B cell (primary cell): ENCODE measurements around the gene GPR156. TPM values are rescaled to one million over a fixed set of nuclear protein-coding genes. Genes with fewer than 3 reads are reported as not detected.

ENCODE experiments used
- ATAC-seq: fragments of 200-7000 bp; cut with Tn5 transposase; one replicate; pipeline ENCODE4 v1.10.0; 2021; ENCODE audit warnings: low read depth, mild to moderate bottlenecking, moderate number of reproducible peaks, moderate library complexity
- CTCF ChIA-PET: fragments of 350-600 bp; sonication (Branson Sonifier 250); formaldehyde crosslinking; loops from one replicate; lab custom pipeline; 2021; ENCODE audit warnings: antibody characterized with exemption, inconsistent platforms; lab: Charles Lee
- POLR2A ChIA-PET: fragments of 350-600 bp; sonication (Branson Sonifier 250); formaldehyde crosslinking; loops from one replicate; lab custom pipeline; 2021; ENCODE audit warnings: antibody characterized with exemption; lab: Charles Lee
- DNase-seq: peaks from one replicate; pipeline ENCODE4 v3.0.0; 2013
- H2AFZ ChIP-seq: 2 replicates; pipeline ENCODE4 v1.6.1; 2012; ENCODE audit warnings: mild to moderate bottlenecking, low read depth, low read length; ENCODE audit not compliant: insufficient read depth, poor library complexity, severe bottlenecking
- H3K27ac ChIP-seq, 2 donors: 1 replicate in 1 of 2; 2 replicates in 1 of 2; pipeline ENCODE4 v1.5.1; 2012 to 2013; ENCODE audit warnings: low read length in 2 of 2, mild to moderate bottlenecking in 2 of 2, moderate library complexity in 1 of 2
- H3K27me3 ChIP-seq, 4 experiments: fragments of 200-600 bp in 1 of 4; sonication (generic) in 1 of 4; replicated peaks in 1 of 4; 1 replicate in 2 of 4; 2 replicates in 2 of 4; pipeline versions ENCODE4 v1.6.1 to v1.7.0; 2013 to 2016; ENCODE audit warnings: low read length in 3 of 4, mild to moderate bottlenecking in 2 of 4, mixed read lengths in 1 of 4, moderate library complexity in 1 of 4; ENCODE audit not compliant: insufficient read depth in 4 of 4, control insufficient read depth in 3 of 4; ENCODE audit errors: control extremely low read depth in 1 of 4
- H3K36me3 ChIP-seq, 2 experiments: replicated peaks in 1 of 2; 1 replicate in 1 of 2; 2 replicates in 1 of 2; pipeline versions ENCODE4 v1.6.1 to v1.7.1; 2013; ENCODE audit warnings: low read length in 1 of 2; ENCODE audit not compliant: insufficient read depth in 2 of 2, control insufficient read depth in 1 of 2; ENCODE audit errors: control extremely low read depth in 1 of 2, extremely low read depth in 1 of 2
- H3K4me1 ChIP-seq, 2 donors: fragments of 200-600 bp in 1 of 2; sonication (generic) in 1 of 2; 1 replicate in 1 of 2; 2 replicates in 1 of 2; pipeline versions ENCODE4 v1.5.1 to v1.6.1; 2013 to 2017; ENCODE audit warnings: low read length in 2 of 2; ENCODE audit not compliant: control insufficient read depth in 2 of 2, insufficient read depth in 2 of 2
- H3K4me2 ChIP-seq: replicated peaks from 2 replicates; pipeline ENCODE3; 2012; ENCODE audit warnings: mild to moderate bottlenecking, low read depth, low read length; ENCODE audit not compliant: poor library complexity, severe bottlenecking
- H3K4me3 ChIP-seq, 5 experiments: fragments of 200-600 bp in 1 of 5; sonication (generic) in 1 of 5; 1 replicate in 3 of 5; 2 replicates in 2 of 5; pipeline versions ENCODE4 v1.5.1 to v1.7.0; 2011 to 2016; ENCODE audit warnings: low read length in 4 of 5, mild to moderate bottlenecking in 4 of 5, low read depth in 2 of 5, control low read depth in 1 of 5, moderate library complexity in 1 of 5; ENCODE audit not compliant: insufficient read depth in 1 of 5; ENCODE audit errors: control extremely low read depth in 1 of 5, extremely low read depth in 1 of 5
- H3K79me2 ChIP-seq: fragments of 200-600 bp; sonication (generic); one replicate; pipeline ENCODE4 v1.6.0; 2016; ENCODE audit warnings: low read length; ENCODE audit not compliant: control insufficient read depth, insufficient read depth
- H3K9ac ChIP-seq: fragments of 200-600 bp; sonication (generic); 2 replicates; pipeline ENCODE4 v1.6.1; 2017; ENCODE audit warnings: mild to moderate bottlenecking, low read length, moderate library complexity
- H3K9me3 ChIP-seq, 3 donors: one replicate each; pipeline versions ENCODE4 v1.6.1 to v1.7.1; 2013; ENCODE audit warnings: low read length in 2 of 3; ENCODE audit not compliant: control insufficient read depth in 2 of 3, insufficient read depth in 1 of 3; ENCODE audit errors: control extremely low read depth in 1 of 3
- H4K20me1 ChIP-seq: 2 replicates; pipeline ENCODE4 v1.6.0; 2012; ENCODE audit warnings: mild to moderate bottlenecking, low read length; ENCODE audit not compliant: insufficient read depth, control insufficient read depth, poor library complexity, severe bottlenecking
- H3K27ac Mint-ChIP-seq: one replicate; pipeline ENCODE4 v1.8.0; 2021; ENCODE audit warnings: mixed read lengths
- H3K27me3 Mint-ChIP-seq: one replicate; pipeline ENCODE4 v1.8.0; 2021; ENCODE audit warnings: mixed read lengths
- H3K4me1 Mint-ChIP-seq: one replicate; pipeline ENCODE4 v1.8.0; 2021; ENCODE audit warnings: mixed read lengths
- H3K4me3 Mint-ChIP-seq: one replicate; pipeline ENCODE4 v1.8.0; 2021; ENCODE audit warnings: mixed read lengths
- H3K9me3 Mint-ChIP-seq: one replicate; pipeline ENCODE4 v1.8.0; 2022; ENCODE audit warnings: mixed read lengths; ENCODE audit not compliant: insufficient read depth
- EZH2 ChIP-seq: IDR thresholded peaks from 2 replicates; pipeline ENCODE4 v1.6.1; 2012; ENCODE audit warnings: borderline replicate concordance, low read depth, mild to moderate bottlenecking, moderate library complexity, low read length; ENCODE audit not compliant: insufficient read depth, poor library complexity, severe bottlenecking
- WGBS: methylation state at CpG from one replicate; pipeline ENCODE4 v1.1.5; 2013; ENCODE audit warnings: missing lambda C conversion rate; ENCODE audit not compliant: insufficient coverage; 5-methylcytosine and 5-hydroxymethylcytosine counted together
- intact Hi-C: fragments of 100-400 bp; cut with micrococcal nuclease; formaldehyde crosslinking; loops from one replicate; pipeline ENCODE4 v1.10.0; 2022
- polyA plus RNA-seq: library from polyadenylated mRNA; depleted of rRNA; stranded (reverse); fragments of >200 nt; gene quantifications from 2 replicates; pipeline ENCODE4 v1.2.3, GENCODE V29; 2012
- total RNA-seq, 2 donors: library from RNA; stranded (reverse); fragments of 120-200 nt in 1 of 2; gene quantifications; 1 replicate in 1 of 2; 2 replicates in 1 of 2; pipeline versions ENCODE4 v1.2.3 to v1.2.4, GENCODE V29; 2013 to 2022
- TF ChIP-seq, protein P1 (sequence below): fragments of 200-600 bp; IDR thresholded peaks from one replicate; pipeline ENCODE4 v1.8.0; 2022; ENCODE audit warnings: antibody characterized with exemption, mild to moderate bottlenecking

GPR156 gene
- total and polyA plus RNA-seq, 2 donors (not counting 1 experiment from before 2014, with no cell fraction given) = 0.03 to 0.20 TPM

DNA sequence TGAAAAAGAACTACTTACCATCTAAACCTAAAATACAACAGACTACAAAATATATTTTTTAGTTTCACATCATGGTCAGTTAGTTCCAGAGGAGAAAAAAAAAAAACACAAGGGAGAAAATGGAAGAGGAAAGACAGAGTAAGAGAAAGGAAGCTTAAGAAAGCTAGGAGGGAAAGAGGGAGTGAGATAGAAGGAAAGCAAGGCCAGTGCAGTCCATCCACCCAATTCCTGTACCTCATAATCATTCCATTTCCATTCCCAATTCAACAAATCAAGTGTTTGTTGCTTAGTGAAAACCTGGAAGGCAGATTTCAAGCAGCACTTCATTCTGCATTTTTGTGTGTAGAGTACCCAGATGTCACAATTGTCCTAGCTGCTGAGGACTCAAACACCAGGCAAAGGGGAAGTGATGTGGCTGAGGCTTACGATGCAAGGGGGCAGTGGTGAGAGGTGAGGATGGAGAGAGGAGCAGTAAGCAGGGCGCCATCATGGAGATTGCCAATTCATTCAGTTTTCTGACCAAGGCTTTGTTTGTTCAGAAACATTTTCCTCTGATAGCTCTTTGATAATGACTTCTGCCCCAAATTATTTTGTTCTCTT is 107.2 kb downstream of the GPR156 start:
- WGBS = no CpG with 5 or more reads among the region's 2 CpGs
- CTCF ChIA-PET = interaction anchor here (1.5 kb wide), 1 partner anchor 9 kb away, joined by 5 read pairs; no protein-coding TSS in a partner anchor
- Histone ChIP-seq H3K9me3 (no peaks in the 10 kb centered on the region), H3K27me3 (no peaks in the 10 kb centered on the region), H3K79me2 (no peaks in the 10 kb centered on the region), H3K27ac (no peak overlapping the region), H3K4me1 (no peaks in the 10 kb centered on the region), H4K20me1 (no peaks in the 10 kb centered on the region), H2AFZ (no peak overlapping the region), H3K9ac (no peak overlapping the region), H3K4me3 (no peak overlapping the region), H3K36me3 (no peaks in the 10 kb centered on the region), H3K4me2 (no peak overlapping the region)
- intact Hi-C loops = no loop called here
- Mint-ChIP-seq H3K27ac (no peak overlapping the region), H3K27me3 (peaks cover 12% of the 10 kb centered on the region), H3K4me1 (no peaks in the 10 kb centered on the region), H3K4me3 (no peak overlapping the region), H3K9me3 (no peaks in the 10 kb centered on the region)
- ATAC-seq = no peak
- POLR2A ChIA-PET = no interaction called here
- no peak for DNase-seq
- TF ChIP-seq EZH2 = no peak
- TF ChIP-seq, protein P1, sequence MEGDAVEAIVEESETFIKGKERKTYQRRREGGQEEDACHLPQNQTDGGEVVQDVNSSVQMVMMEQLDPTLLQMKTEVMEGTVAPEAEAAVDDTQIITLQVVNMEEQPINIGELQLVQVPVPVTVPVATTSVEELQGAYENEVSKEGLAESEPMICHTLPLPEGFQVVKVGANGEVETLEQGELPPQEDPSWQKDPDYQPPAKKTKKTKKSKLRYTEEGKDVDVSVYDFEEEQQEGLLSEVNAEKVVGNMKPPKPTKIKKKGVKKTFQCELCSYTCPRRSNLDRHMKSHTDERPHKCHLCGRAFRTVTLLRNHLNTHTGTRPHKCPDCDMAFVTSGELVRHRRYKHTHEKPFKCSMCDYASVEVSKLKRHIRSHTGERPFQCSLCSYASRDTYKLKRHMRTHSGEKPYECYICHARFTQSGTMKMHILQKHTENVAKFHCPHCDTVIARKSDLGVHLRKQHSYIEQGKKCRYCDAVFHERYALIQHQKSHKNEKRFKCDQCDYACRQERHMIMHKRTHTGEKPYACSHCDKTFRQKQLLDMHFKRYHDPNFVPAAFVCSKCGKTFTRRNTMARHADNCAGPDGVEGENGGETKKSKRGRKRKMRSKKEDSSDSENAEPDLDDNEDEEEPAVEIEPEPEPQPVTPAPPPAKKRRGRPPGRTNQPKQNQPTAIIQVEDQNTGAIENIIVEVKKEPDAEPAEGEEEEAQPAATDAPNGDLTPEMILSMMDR = no peak

DNA sequence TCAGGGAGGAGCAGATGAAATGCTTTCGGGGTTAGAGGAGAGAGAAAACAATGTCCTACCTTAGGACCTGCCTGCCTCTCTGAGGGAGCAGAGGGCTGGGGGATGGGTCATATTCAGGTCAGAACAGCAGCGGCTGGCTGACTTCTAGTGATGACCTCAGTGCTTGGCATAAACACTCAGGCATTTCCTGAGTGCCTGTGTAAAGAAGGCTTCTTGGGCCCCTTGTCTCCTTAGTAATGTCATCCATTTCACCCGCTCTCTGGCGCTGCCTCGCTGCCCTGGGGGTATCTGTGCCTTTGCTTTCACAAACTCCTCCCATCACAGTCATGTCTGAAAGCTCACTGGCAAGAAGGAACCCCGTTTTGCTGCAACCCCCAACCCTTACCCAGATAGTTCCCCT is 107.9 kb downstream of the GPR156 start:
- ATAC-seq (no peak), DNase-seq (no peak)
- no peak overlapping the region for H3K4me2 ChIP-seq
- Mint-ChIP-seq H3K27ac (no peak overlapping the region), H3K27me3 (peaks cover 12% of the 10 kb centered on the region), H3K9me3 (no peaks in the 10 kb centered on the region), H3K4me3 (no peak overlapping the region), H3K4me1 (no peaks in the 10 kb centered on the region)
- intact Hi-C loops = no loop called here
- 83% methylated on average over 6 of the region's 6 CpGs for WGBS
- TF ChIP-seq EZH2 = no peak
- TF ChIP-seq, protein P1 = no peak
- H3K36me3 ChIP-seq = no peaks in the 10 kb centered on the region
- H2AFZ ChIP-seq = no peak overlapping the region
- ChIA-PET POLR2A (no interaction called here), CTCF (no interaction called here)
- H3K4me1 ChIP-seq = no peaks in the 10 kb centered on the region
- no peaks in the 10 kb centered on the region for H3K27me3 ChIP-seq
- no peaks in the 10 kb centered on the region for H3K79me2 ChIP-seq
- no peak overlapping the region for H3K27ac ChIP-seq
- H3K4me3 ChIP-seq = no peak overlapping the region
- no peaks in the 10 kb centered on the region for H3K9me3 ChIP-seq
- H3K9ac ChIP-seq = no peak overlapping the region
- H4K20me1 ChIP-seq = no peaks in the 10 kb centered on the region
